Left ventricle myocardium inferior (tissue), 1 donor: ENCODE data around the gene SYCP2L. TPM values are rescaled to one million over a fixed set of nuclear protein-coding genes. Genes with fewer than 3 reads are reported as not detected.

Experiments
- DNase-seq: peaks from one replicate; pipeline ENCODE4 v3.0.0-alpha.2; 2020
- H3K27ac ChIP-seq: fragments of 200-600 bp; replicated peaks from 2 replicates; pipeline ENCODE4 v1.8.0; 2021
- H3K27me3 ChIP-seq: fragments of 200-600 bp; 2 replicates; pipeline ENCODE4 v1.8.0; 2021; ENCODE audit warnings: low read depth
- H3K36me3 ChIP-seq: fragments of 200-600 bp; 2 replicates; pipeline ENCODE4 v1.8.0; 2021
- H3K4me1 ChIP-seq: fragments of 200-600 bp; 2 replicates; pipeline ENCODE4 v1.8.0; 2021
- H3K4me3 ChIP-seq: fragments of 200-600 bp; 2 replicates; pipeline ENCODE4 v1.8.0; 2021; ENCODE audit warnings: mild to moderate bottlenecking, moderate library complexity
- H3K9me3 ChIP-seq: fragments of 200-600 bp; replicated peaks from 2 replicates; pipeline ENCODE4 v1.8.0; 2021
- intact Hi-C: fragments of 100-400 bp; cut with micrococcal nuclease; formaldehyde crosslinking; loops from one replicate; pipeline ENCODE4 v1.11.0; 2022
- total RNA-seq: library from RNA; stranded (reverse); fragmentation: NEBNext Ultra II Directional; extraction: Animal tissue kit (Norgen Biotek cat#: 25700); gene quantifications from one replicate; pipeline ENCODE4 v1.2.1, GENCODE V29; 2021
- TF ChIP-seq, protein P1 (sequence below): fragments of 200-600 bp; IDR thresholded peaks from 2 replicates; pipeline ENCODE4 v1.8.0; 2021; ENCODE audit warnings: antibody characterized with exemption, mild to moderate bottlenecking, borderline replicate concordance
- donor health status: DM: no; HTN: yes; CAD: no; lungs with severe emphysema.

The SYCP2L gene
- total RNA-seq, 1 donor from 2014 or later: 0.33 TPM

DNA sequence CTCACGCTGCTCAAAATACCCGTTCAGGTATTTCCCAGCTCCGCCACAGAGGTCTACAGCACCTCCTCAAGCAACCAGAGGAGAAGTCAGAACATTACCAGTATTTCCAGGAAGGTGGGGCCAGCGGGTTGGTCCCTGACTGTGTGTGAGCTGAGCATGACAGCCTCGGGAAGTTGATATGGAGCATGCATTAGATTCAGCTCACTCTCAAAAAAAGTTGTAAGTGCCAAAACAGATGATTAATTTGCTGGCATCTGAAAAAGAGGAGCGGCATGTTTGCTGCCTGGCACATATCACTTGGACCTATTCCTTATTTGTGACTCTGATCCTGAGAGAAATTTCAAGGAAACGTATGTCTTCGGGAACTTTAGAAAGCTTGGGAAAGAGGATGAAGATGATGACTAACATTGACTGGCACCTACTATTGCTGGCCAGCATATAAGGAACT is 125.0 kb downstream of the SYCP2L start:
- DNase-seq: no peak
- intact Hi-C loops: no loop called here
- peaks cover 54% of the 10 kb centered on the region for H3K27me3 ChIP-seq
- H3K4me1 ChIP-seq: peaks cover 29% of the 10 kb centered on the region
- no peaks in the 10 kb centered on the region for H3K9me3 ChIP-seq
- TF ChIP-seq, protein P1, sequence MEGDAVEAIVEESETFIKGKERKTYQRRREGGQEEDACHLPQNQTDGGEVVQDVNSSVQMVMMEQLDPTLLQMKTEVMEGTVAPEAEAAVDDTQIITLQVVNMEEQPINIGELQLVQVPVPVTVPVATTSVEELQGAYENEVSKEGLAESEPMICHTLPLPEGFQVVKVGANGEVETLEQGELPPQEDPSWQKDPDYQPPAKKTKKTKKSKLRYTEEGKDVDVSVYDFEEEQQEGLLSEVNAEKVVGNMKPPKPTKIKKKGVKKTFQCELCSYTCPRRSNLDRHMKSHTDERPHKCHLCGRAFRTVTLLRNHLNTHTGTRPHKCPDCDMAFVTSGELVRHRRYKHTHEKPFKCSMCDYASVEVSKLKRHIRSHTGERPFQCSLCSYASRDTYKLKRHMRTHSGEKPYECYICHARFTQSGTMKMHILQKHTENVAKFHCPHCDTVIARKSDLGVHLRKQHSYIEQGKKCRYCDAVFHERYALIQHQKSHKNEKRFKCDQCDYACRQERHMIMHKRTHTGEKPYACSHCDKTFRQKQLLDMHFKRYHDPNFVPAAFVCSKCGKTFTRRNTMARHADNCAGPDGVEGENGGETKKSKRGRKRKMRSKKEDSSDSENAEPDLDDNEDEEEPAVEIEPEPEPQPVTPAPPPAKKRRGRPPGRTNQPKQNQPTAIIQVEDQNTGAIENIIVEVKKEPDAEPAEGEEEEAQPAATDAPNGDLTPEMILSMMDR: no peak
- peak overlapping the region; percentile 2 for H3K27ac ChIP-seq
- no peaks in the 10 kb centered on the region for H3K36me3 ChIP-seq
- H3K4me3 ChIP-seq: no peak overlapping the region

DNA sequence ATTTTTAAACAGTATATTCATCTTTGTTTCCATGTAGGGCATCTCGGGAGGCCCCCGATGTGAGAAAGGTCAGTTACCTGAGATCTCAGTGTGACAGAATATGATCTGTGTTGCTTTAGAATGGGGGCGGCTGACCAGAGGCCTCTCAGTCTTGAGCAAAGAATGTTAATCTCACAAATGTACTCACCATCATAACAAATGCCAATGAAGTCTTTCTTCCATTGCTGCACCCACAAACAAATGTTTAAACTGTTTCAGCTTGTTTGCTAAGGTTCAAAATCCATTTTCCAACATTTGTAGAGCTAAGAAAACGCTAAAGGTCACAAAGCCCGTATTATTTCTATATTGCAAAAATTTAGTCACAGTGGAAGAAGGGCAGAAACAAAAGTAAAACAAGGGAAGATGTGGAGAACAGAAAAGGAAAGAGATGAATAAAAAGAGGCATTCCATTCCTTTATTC is 125.5 kb downstream of the SYCP2L start:
- no peak overlapping the region for H3K4me3 ChIP-seq
- H3K9me3 ChIP-seq: no peaks in the 10 kb centered on the region
- intact Hi-C loops: no loop called here
- H3K4me1 ChIP-seq: peaks cover 29% of the 10 kb centered on the region
- no peaks in the 10 kb centered on the region for H3K36me3 ChIP-seq
- H3K27ac ChIP-seq: peak overlapping the region; percentile 2
- H3K27me3 ChIP-seq: peaks cover 54% of the 10 kb centered on the region
- TF ChIP-seq, protein P1: no peak
- no peak for DNase-seq

DNA sequence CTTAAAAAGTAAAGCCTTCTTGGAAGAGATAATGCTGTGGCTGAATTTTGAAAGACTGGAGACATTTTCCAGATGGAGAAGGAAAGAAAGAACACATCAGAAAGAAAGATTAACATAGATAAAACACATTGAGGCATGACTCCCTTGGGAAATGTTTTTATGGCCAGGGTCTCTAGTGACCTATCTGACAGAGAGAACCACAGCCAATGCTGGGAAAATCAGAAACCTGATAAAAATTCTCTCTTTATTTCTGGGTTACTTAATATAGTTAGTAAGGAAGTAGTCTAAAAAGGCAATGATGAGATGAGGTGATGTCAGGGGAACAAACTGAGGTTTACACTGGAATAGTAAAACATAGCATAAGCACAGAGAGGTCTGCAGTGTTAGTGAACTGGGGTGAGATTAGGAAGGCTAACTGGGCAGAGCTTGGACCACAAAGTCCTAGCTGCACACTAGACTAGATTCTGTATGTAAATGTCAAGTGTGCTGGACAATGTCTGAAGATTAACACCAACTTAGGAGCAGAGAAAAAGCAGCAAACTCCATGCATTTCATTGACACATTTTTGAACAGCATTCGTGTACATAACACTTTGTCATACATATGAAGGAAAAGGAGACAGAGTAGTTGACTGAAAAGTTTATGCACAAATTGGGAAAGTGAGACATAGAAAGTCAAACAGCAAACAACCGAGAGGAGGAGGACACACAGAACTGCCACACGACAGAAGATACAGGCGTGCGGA is 126.3 kb downstream of the SYCP2L start:
- TF ChIP-seq, protein P1: no peak
- Histone ChIP-seq H3K4me1 (peaks cover 26% of the 10 kb centered on the region), H3K4me3 (no peak overlapping the region), H3K9me3 (no peaks in the 10 kb centered on the region), H3K27me3 (peaks cover 54% of the 10 kb centered on the region), H3K27ac (peak overlapping the region; percentile 2), H3K36me3 (no peaks in the 10 kb centered on the region)
- intact Hi-C loops: no loop called here
- DNase-seq: no peak

- Histone ChIP-seq H3K9me3 (no peaks in the 10 kb centered on the region), H3K27ac (peak overlapping the region; percentile 2), H3K36me3 (no peaks in the 10 kb centered on the region), H3K27me3 (peaks cover 54% of the 10 kb centered on the region), H3K4me3 (no peak overlapping the region), H3K4me1 (peaks cover 21% of the 10 kb centered on the region)
- intact Hi-C loops: no loop called here
- no peak for DNase-seq
- TF ChIP-seq, protein P1: no peak
Observed at GRCh38 chr6:11013721-11014070, 126.8 kb downstream of the SYCP2L start.

- peaks cover 13% of the 10 kb centered on the region for H3K4me1 ChIP-seq
- H3K27ac ChIP-seq: no peak overlapping the region
- H3K36me3 ChIP-seq: no peaks in the 10 kb centered on the region
- peaks cover 47% of the 10 kb centered on the region for H3K27me3 ChIP-seq
- intact Hi-C loops: no loop called here
- no peak overlapping the region for H3K4me3 ChIP-seq
- TF ChIP-seq, protein P1: no peak
- H3K9me3 ChIP-seq: no peaks in the 10 kb centered on the region
- no peak for DNase-seq
Observed at GRCh38 chr6:11015102-11015501, 128.2 kb downstream of the SYCP2L start.
